Placental epithelial cell (primary cell): Measurements from ENCODE around the gene ADCK2. TPM values are rescaled to one million over a fixed set of nuclear protein-coding genes. Genes with fewer than 3 reads are reported as not detected.

Source experiments
- small RNA-seq: library from RNA; depleted of rRNA; stranded (forward); fragments of <200 nt; gene quantifications from one replicate; pipeline ENCODE3, GENCODE V24; 2012
- total RNA-seq: library from RNA; depleted of rRNA; stranded (reverse); fragments of >200 nt; gene quantifications from 2 replicates; pipeline ENCODE4 v1.2.3, GENCODE V29; 2012

Gene ADCK2
- total RNA-seq: 38.6 and 38.9 TPM in 2 replicates

GRCh38 chr7:140672382-140673062 lies at the start of gene ADCK2:
Gene ADCK2 (plus strand): TSS chr7:140672945. CDS start chr7:140673331, 386 bp downstream.

DNA sequence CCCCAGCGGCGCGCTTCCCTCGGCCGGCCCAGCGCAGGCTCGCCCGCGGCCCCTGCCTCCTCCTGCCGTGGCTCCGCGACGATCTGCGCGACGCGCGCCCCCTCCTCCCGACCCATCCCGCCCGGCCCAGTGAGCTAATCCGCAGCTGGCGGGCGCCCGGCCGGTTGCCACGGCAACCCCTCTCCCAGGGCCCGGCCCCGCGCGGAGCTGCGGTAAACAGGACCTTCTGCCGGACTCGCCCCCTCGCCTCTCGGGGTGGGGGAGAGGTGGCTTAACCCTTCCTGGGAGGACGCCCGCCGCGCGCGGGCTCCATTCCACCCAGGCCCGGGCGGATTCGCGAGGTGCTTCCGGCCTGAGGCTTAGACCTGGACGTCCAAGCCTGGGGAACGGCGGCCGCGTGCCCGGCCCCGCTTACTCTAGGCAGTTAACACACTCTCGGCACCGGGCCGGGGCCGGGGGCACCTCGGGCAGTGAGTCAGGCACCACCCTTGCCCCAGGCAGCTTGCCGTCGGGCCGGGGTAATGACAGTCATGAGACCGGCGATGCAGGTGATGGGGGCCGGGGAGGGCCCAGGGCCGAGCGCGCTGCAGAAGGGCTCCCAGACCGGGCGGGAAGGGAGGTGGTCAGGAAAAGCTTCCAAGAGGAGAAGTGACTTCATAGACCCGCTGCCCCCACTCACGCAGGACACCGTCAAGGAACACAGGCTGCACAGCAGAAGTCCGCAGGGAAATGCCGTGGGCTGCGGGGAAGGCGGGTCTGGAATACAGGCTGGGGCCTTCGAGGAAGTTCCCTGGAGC lies 31.8 kb upstream of the ADCK2 start, which contains the start of gene DENND2A:
TSS of gene DENND2A (minus strand) at position 87 of the 797 bp plus-strand sequence. CDS start 38,416 bp downstream, outside the sequence.

DNA sequence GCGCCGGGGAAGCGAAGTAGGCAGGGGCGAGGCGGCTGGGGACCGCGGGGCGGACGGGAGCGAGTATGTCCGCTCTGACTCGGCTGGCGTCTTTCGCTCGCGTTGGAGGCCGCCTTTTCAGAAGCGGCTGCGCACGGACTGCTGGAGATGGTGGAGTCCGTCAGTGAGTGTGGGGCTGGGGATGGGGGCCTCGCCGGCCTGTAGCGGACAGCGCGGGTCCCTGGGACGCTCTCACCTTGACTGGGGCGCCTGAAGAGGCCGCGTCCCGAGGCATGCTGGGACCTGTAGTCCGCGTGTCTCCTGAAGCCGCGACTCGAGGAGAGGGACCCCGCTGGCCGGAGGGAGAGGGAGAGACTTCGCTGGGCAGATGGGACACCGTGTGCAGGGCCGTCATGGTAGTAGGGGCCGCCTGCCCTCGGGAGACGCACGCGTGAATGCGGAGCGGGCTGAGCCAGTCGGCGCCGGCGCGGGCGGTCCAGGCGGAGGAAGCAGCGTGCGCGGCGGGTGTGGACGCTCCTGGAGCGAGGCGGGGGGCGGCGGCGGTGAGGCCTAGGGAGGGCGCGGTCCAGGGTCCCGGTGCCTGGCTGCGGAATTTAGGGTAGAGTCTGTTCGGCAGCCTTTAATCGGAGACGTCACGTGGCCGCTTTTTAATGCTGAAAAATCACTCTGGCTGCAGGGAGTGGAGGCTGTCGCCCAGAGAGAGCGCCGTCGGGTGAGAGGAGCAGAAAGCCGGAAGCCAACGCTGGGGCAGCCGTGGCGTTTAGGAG lies 24.1 kb downstream of the ADCK2 start, which contains the start of gene NDUFB2:
TSS of gene NDUFB2 (plus strand) at position 29 of the 767 bp plus-strand sequence. CDS start at position 66, 37 bp downstream.

Small RNAs within 50 kb of the gene (small RNA-seq; reads per million reads assigned to genes)
- not detected for gene RN7SL771P

Other genes starting within 250 kb of the ADCK2 start
- 57.7 and 74.6 TPM in 2 replicates for gene MKRN1, start 193.4 kb upstream of the ADCK2 start, total RNA-seq
- gene DENND2A, start 32.1 kb upstream of the ADCK2 start, total RNA-seq: 12.7 and 26.3 TPM in 2 replicates
- 82.4 and 299 TPM in 2 replicates for gene NDUFB2, start 23.8 kb downstream of the ADCK2 start, total RNA-seq